GM23248 (cell line): ENCODE measurements around the gene VCL.

Experiments used
- EZH2 ChIP-seq: fragments of 200-600 bp; sonication (generic); IDR thresholded peaks from 2 replicates; pipeline ENCODE4 v1.6.1; 2018; ENCODE audit warnings: antibody characterized with exemption, mild to moderate bottlenecking; ENCODE audit not compliant: insufficient read depth, poor library complexity, severe bottlenecking
- EZH2phosphoT487 ChIP-seq: fragments of 200-600 bp; sonication (generic); IDR thresholded peaks from 2 replicates; pipeline ENCODE4 v1.6.1; 2018; ENCODE audit warnings: antibody characterized with exemption, moderate library complexity, mild to moderate bottlenecking, low read depth; ENCODE audit not compliant: insufficient read depth

- TF ChIP-seq EZH2phosphoT487: no peak
- TF ChIP-seq EZH2: no peak
These were observed 116.1 kb downstream of the VCL start for GRCh38 chr10:74114041-74114448.
